Neural progenitor cell (in vitro differentiated cells): ENCODE measurements around the gene MTHFR. TPM values are rescaled to one million over a fixed set of nuclear protein-coding genes. Genes with fewer than 3 reads are reported as not detected.

ENCODE experiments used
- DNase-seq: peaks from one replicate; pipeline ENCODE4 v3.0.0-alpha.2; 2016; ENCODE audit warnings: low spot score
- H2AFZ ChIP-seq: fragments of 200-600 bp; sonication (generic); replicated peaks from 2 replicates; pipeline ENCODE4 v1.6.1; 2016; ENCODE audit warnings: antibody characterized with exemption
- H3F3A ChIP-seq: fragments of 200-600 bp; sonication (generic); 2 replicates; pipeline ENCODE4 v1.6.1; 2016; ENCODE audit warnings: antibody characterized with exemption, low read depth
- H3K27ac ChIP-seq: fragments of 200-600 bp; sonication (generic); 2 replicates; pipeline ENCODE4 v1.5.1; 2016; ENCODE audit warnings: mild to moderate bottlenecking
- H3K27me3 ChIP-seq: fragments of 200-600 bp; sonication (generic); 2 replicates; pipeline ENCODE4 v1.6.1; 2016; ENCODE audit warnings: mild to moderate bottlenecking, moderate library complexity
- H3K36me3 ChIP-seq: fragments of 200-600 bp; sonication (generic); 2 replicates; pipeline ENCODE4 v1.5.1; 2016
- H3K4me1 ChIP-seq: fragments of 200-600 bp; sonication (generic); 2 replicates; pipeline ENCODE4 v1.6.1; 2016; ENCODE audit warnings: mixed run types
- H3K4me2 ChIP-seq: fragments of 200-600 bp; sonication (generic); 2 replicates; pipeline ENCODE4 v1.6.1; 2016
- H3K4me3 ChIP-seq: fragments of 200-600 bp; sonication (generic); 2 replicates; pipeline ENCODE4 v1.5.1; 2016
- H3K79me2 ChIP-seq: fragments of 200-600 bp; sonication (generic); 2 replicates; pipeline ENCODE4 v1.6.1; 2016; ENCODE audit warnings: low read depth
- H3K9ac ChIP-seq: fragments of 200-600 bp; sonication (generic); 2 replicates; pipeline ENCODE4 v1.6.1; 2016
- H3K9me3 ChIP-seq: fragments of 200-600 bp; sonication (generic); 2 replicates; pipeline ENCODE4 v1.5.1; 2016; ENCODE audit warnings: low read depth
- H4K20me1 ChIP-seq: fragments of 200-600 bp; sonication (generic); 2 replicates; pipeline ENCODE4 v1.6.1; 2016; ENCODE audit warnings: low read depth
- H3K27ac Mint-ChIP-seq: 3 replicates; pipeline ENCODE4 v1.8.0; 2021; ENCODE audit warnings: mixed read lengths
- H3K27me3 Mint-ChIP-seq: 2 replicates; pipeline ENCODE4 v1.8.0; 2022; ENCODE audit warnings: low read depth, mild to moderate bottlenecking, inconsistent platforms, moderate library complexity, mixed read lengths; ENCODE audit not compliant: insufficient read depth
- H3K36me3 Mint-ChIP-seq: 3 replicates; pipeline ENCODE4 v1.8.0; 2021; ENCODE audit warnings: mixed read lengths
- H3K4me1 Mint-ChIP-seq: 3 replicates; pipeline ENCODE4 v1.8.0; 2021; ENCODE audit warnings: mixed read lengths
- H3K4me3 Mint-ChIP-seq: 3 replicates; pipeline ENCODE4 v1.8.0; 2021; ENCODE audit warnings: mild to moderate bottlenecking, moderate library complexity, mixed read lengths
- H3K9me3 Mint-ChIP-seq: 3 replicates; pipeline ENCODE4 v1.8.0; 2020; ENCODE audit warnings: mixed read lengths
- EZH2 ChIP-seq: fragments of 200-600 bp; sonication (generic); IDR thresholded peaks from 2 replicates; pipeline ENCODE4 v1.6.1; 2017; ENCODE audit warnings: antibody characterized with exemption, mild to moderate bottlenecking, moderate library complexity
- EZH2phosphoT487 ChIP-seq: fragments of 200-600 bp; sonication (generic); IDR thresholded peaks from 2 replicates; pipeline ENCODE4 v1.6.1; 2017; ENCODE audit warnings: antibody characterized with exemption
- total RNA-seq: library from RNA; depleted of rRNA; stranded (reverse); fragments of >200 nt; gene quantifications from 2 replicates; pipeline ENCODE4 v1.2.3, GENCODE V29; 2015; ENCODE audit warnings: low replicate concordance
- TF ChIP-seq, protein P1 (sequence below): fragments of 200-600 bp; sonication (generic); IDR thresholded peaks from 2 replicates; pipeline ENCODE4 v1.5.1; 2017; ENCODE audit warnings: antibody characterized with exemption, mild to moderate bottlenecking

MTHFR gene
- total RNA-seq, 1 donor from 2014 or later: 7.0 TPM

DNA sequence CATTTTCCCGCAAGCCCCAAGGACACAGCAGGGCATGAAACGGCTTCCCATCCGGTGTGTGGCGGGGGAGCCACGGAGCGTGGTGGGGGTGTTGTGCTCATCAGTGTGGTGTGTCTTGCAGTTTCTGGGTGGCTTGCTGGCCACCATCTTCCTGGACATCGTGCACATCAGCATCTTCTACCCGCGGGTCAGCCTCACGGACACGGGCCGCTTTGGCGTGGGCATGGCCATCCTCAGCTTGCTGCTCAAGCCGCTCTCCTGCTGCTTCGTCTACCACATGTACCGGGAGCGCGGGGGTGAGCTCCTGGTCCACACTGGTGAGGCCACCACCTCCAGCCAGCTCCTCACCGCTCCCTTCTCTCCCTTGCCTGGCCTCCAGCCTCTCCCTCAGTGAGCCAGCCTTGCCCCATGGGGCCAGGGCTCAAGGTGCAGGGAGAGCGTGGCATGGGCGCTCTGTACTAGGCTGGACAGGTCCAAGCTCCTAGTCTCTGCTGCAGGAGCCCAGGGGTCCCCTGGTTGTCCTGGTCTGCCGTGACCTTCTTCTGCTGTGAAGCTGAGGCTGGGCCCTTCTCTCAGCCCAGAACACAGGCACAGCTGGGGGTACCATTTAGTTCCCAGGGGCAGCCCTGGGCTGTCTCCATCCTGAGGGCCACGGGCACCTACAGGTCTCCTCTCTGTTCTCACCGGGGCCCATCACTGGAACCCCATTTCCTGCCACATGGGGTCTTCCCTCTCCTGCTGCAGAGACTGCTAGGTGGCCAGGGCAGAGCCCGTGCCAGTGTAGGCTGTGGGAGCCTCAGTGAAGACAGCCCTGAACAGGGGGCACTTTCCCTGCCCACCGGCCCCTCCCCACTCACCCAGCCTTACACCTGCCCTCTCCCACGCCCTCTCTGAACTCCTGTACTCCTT is 57.2 kb downstream of the MTHFR start:
- Histone ChIP-seq H3K4me1 (peaks cover 14% of the 10 kb centered on the region), H3K9me3 (no peaks in the 10 kb centered on the region), H3K27me3 (no peaks in the 10 kb centered on the region), H2AFZ (no peak overlapping the region), H3K4me2 (no peak overlapping the region), H3K36me3 (no peaks in the 10 kb centered on the region), H3K79me2 (no peaks in the 10 kb centered on the region), H3K4me3 (no peak overlapping the region), H3K9ac (no peak overlapping the region), H4K20me1 (no peaks in the 10 kb centered on the region), H3K27ac (no peak overlapping the region), H3F3A (peaks cover 4% of the 10 kb centered on the region)
- TF ChIP-seq, protein P1, sequence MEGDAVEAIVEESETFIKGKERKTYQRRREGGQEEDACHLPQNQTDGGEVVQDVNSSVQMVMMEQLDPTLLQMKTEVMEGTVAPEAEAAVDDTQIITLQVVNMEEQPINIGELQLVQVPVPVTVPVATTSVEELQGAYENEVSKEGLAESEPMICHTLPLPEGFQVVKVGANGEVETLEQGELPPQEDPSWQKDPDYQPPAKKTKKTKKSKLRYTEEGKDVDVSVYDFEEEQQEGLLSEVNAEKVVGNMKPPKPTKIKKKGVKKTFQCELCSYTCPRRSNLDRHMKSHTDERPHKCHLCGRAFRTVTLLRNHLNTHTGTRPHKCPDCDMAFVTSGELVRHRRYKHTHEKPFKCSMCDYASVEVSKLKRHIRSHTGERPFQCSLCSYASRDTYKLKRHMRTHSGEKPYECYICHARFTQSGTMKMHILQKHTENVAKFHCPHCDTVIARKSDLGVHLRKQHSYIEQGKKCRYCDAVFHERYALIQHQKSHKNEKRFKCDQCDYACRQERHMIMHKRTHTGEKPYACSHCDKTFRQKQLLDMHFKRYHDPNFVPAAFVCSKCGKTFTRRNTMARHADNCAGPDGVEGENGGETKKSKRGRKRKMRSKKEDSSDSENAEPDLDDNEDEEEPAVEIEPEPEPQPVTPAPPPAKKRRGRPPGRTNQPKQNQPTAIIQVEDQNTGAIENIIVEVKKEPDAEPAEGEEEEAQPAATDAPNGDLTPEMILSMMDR: no peak
- TF ChIP-seq EZH2phosphoT487 (no peak), EZH2 (no peak)
- Mint-ChIP-seq H3K27me3 (no peaks in the 10 kb centered on the region), H3K27ac (no peak overlapping the region), H3K9me3 (no peaks in the 10 kb centered on the region), H3K36me3 (peaks cover 7% of the 10 kb centered on the region), H3K4me1 (peaks cover 20% of the 10 kb centered on the region), H3K4me3 (no peak overlapping the region)
- DNase-seq: no peak

DNA sequence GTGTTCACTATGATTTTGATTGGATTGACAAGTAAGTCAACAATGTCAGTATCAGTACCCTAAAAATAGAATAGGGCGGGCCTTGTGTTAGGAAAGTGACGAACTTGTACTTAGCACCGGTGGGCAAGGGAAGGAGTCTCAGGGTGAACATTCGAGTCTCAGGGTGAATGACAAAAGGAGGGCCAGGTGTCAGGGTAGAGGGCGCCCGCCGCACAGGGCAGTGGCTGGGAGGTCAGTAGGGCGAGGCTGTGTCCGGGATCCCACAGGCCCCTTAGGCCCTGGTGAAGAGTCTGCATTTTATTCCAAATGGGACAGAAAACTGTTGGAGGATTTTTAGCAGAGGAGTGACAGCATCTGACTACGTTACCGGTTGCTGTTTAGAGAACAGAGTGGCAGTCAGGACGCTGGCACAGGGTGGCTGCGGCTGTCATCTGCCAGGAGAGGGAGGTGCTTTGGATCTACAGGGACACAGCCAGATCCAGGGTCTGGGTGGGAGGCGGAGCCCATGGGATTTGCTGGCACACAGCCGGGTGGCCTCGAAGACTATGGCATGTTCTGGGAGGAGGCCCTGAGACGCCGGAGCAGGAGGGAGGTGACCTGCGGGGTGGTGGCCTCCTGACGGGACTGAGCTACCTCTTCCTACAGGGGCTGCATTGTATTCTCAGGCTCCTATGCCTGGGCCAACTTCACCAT is 58.8 kb downstream of the MTHFR start:
- Mint-ChIP-seq H3K9me3 (no peaks in the 10 kb centered on the region), H3K27ac (peak overlapping the region; percentile 28), H3K36me3 (peaks cover 7% of the 10 kb centered on the region), H3K27me3 (no peaks in the 10 kb centered on the region), H3K4me1 (peaks cover 5% of the 10 kb centered on the region), H3K4me3 (peak overlapping the region; percentile 26)
- Histone ChIP-seq H3K79me2 (no peaks in the 10 kb centered on the region), H2AFZ (no peak overlapping the region), H3K9ac (no peak overlapping the region), H3K27me3 (no peaks in the 10 kb centered on the region), H3K4me2 (no peak overlapping the region), H3K27ac (no peak overlapping the region), H4K20me1 (no peaks in the 10 kb centered on the region), H3K4me3 (no peak overlapping the region), H3K36me3 (no peaks in the 10 kb centered on the region), H3K4me1 (no peaks in the 10 kb centered on the region), H3F3A (peaks cover 4% of the 10 kb centered on the region), H3K9me3 (no peaks in the 10 kb centered on the region)
- no peak for DNase-seq
- TF ChIP-seq, protein P1: no peak
- no peak for TF ChIP-seq EZH2phosphoT487
- no peak for TF ChIP-seq EZH2

DNA sequence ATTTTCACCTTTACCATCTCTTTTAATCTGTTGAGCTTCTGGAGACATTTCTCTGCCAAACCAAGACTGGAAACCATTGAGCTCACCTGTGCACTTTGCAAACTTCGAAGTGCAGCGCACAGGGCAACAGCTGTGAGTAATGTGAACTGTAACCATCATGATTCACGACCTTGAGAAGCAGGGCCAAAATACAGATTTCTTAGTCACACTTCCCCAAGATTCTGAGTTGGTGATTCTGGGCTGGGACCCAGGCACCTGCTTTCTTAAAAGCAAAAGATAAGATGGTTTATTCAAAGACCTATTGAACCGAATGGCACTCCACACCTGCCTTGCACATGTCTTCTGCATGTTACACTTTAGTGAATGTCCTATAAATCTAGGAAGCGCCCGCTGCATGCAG is 59.7 kb downstream of the MTHFR start:
- Histone ChIP-seq H4K20me1 (no peaks in the 10 kb centered on the region), H3K79me2 (no peaks in the 10 kb centered on the region), H3K9me3 (no peaks in the 10 kb centered on the region), H3K27me3 (no peaks in the 10 kb centered on the region), H3K36me3 (no peaks in the 10 kb centered on the region), H3K4me2 (no peak overlapping the region), H3K27ac (no peak overlapping the region), H3K4me3 (no peak overlapping the region), H3K4me1 (no peaks in the 10 kb centered on the region), H3F3A (peaks cover 4% of the 10 kb centered on the region), H3K9ac (no peak overlapping the region), H2AFZ (no peak overlapping the region)
- no peak for DNase-seq
- Mint-ChIP-seq H3K27me3 (no peaks in the 10 kb centered on the region), H3K36me3 (peaks cover 7% of the 10 kb centered on the region), H3K27ac (no peak overlapping the region), H3K4me1 (no peaks in the 10 kb centered on the region), H3K4me3 (no peak overlapping the region), H3K9me3 (no peaks in the 10 kb centered on the region)
- TF ChIP-seq EZH2phosphoT487 (no peak), EZH2 (no peak)
- TF ChIP-seq, protein P1: no peak
